Keratinocyte (primary cell): Measurements from ENCODE around the gene D2HGDH. TPM values are rescaled to one million over a fixed set of nuclear protein-coding genes. Genes with fewer than 3 reads are reported as not detected.

Source experiments
- DNase-seq: peaks from one replicate; pipeline ENCODE4 v3.0.0-alpha.2; 2011; ENCODE audit warnings: low read depth, missing footprints, low spot score
- FAIRE-seq: peaks from 2 replicates; lab custom pipeline; 2011; peaks lifted over from hg19 to GRCh38; lab: Jason Lieb, UNC
- H2AFZ ChIP-seq: 2 replicates; pipeline ENCODE4 v1.6.0; 2012; ENCODE audit warnings: low read length, control low read depth, inconsistent platforms; ENCODE audit not compliant: control insufficient read depth
- H3K27ac ChIP-seq: 2 replicates; pipeline ENCODE4 v1.5.1; 2011; ENCODE audit warnings: low read length; ENCODE audit not compliant: control insufficient read depth, insufficient read depth
- H3K27me3 ChIP-seq: 3 replicates; pipeline ENCODE4 v1.6.0; 2011; ENCODE audit warnings: low read length; ENCODE audit not compliant: control insufficient read depth, insufficient read depth; ENCODE audit errors: extremely low read depth
- H3K36me3 ChIP-seq, 2 experiments: 2 replicates in 1 of 2; 3 replicates in 1 of 2; pipeline ENCODE4 v1.5.1; 2011; ENCODE audit warnings: low read length in 2 of 2, mild to moderate bottlenecking in 1 of 2; ENCODE audit not compliant: control insufficient read depth in 2 of 2, insufficient read depth in 2 of 2; ENCODE audit errors: extremely low read depth in 1 of 2
- H3K4me1 ChIP-seq: 3 replicates; pipeline ENCODE4 v1.5.1; 2011; ENCODE audit warnings: low read length; ENCODE audit not compliant: control insufficient read depth, insufficient read depth; ENCODE audit errors: extremely low read depth
- H3K4me2 ChIP-seq: 3 replicates; pipeline ENCODE4 v1.6.0; 2011; ENCODE audit warnings: low read depth, low read length; ENCODE audit not compliant: control insufficient read depth, insufficient read depth; ENCODE audit errors: extremely low read depth
- H3K4me3 ChIP-seq, 3 experiments: fragments of 200-600 bp in 1 of 3; sonication (generic) in 1 of 3; 2 replicates in 2 of 3; 3 replicates in 1 of 3; pipeline ENCODE4 v1.5.1; 2011 to 2016; ENCODE audit warnings: low read length in 3 of 3, mild to moderate bottlenecking in 3 of 3, control low read depth in 2 of 3, inconsistent platforms in 1 of 3, low read depth in 1 of 3, mixed read lengths in 1 of 3, mixed run types in 1 of 3, moderate library complexity in 1 of 3; ENCODE audit not compliant: control insufficient read depth in 2 of 3, insufficient read depth in 2 of 3; ENCODE audit errors: extremely low read depth in 1 of 3
- H3K79me2 ChIP-seq: 2 replicates; pipeline ENCODE4 v1.6.0; 2012; ENCODE audit warnings: low read length; ENCODE audit not compliant: control insufficient read depth, insufficient read depth
- H3K9ac ChIP-seq: 3 replicates; pipeline ENCODE4 v1.6.0; 2011; ENCODE audit warnings: low read length; ENCODE audit not compliant: control insufficient read depth, insufficient read depth; ENCODE audit errors: extremely low read depth
- H3K9me1 ChIP-seq: 3 replicates; pipeline ENCODE4 v1.6.0; 2011; ENCODE audit warnings: low read length; ENCODE audit not compliant: control insufficient read depth, insufficient read depth; ENCODE audit errors: extremely low read depth
- H3K9me3 ChIP-seq: 2 replicates; pipeline ENCODE4 v1.5.1; 2012; ENCODE audit warnings: low read depth, low read length; ENCODE audit not compliant: control insufficient read depth
- H4K20me1 ChIP-seq: 3 replicates; pipeline ENCODE4 v1.6.0; 2011; ENCODE audit warnings: low read length; ENCODE audit not compliant: control insufficient read depth, insufficient read depth; ENCODE audit errors: extremely low read depth
- EZH2 ChIP-seq: IDR thresholded peaks from one replicate; pipeline ENCODE4 v1.6.1; 2012; ENCODE audit warnings: inconsistent platforms, mild to moderate bottlenecking, low read length, moderate library complexity
- dilution Hi-C: fragments of 300-500 bp; cut with MboI; formaldehyde crosslinking; loops from one replicate; pipeline ENCODE4 v1.7.0; 2020; ENCODE audit warnings: low sequenced_read_pairs; ENCODE audit not compliant: extremely low pct_ligation_motif_present
- polyA plus RNA-seq, 5 experiments: library from polyadenylated mRNA; depleted of rRNA in 3 of 5; stranded (reverse) in 3 of 5; stranded (forward) in 1 of 5; unstranded in 1 of 5; fragments of >200 nt; gene quantifications; 1 replicate in 1 of 5; 2 replicates in 3 of 5; 3 replicates in 1 of 5; pipeline versions ENCODE4 v1.2.1 to v1.2.3, GENCODE V29; 2011 to 2012; ENCODE audit warnings: missing spikeins in 2 of 5, low read depth in 1 of 5, low replicate concordance in 1 of 5
- TF ChIP-seq, protein P1 (sequence below), 3 experiments: IDR thresholded peaks in 1 of 3; conservative IDR thresholded peaks in 1 of 3; optimal IDR thresholded peaks in 1 of 3; 2 replicates in 2 of 3; 3 replicates in 1 of 3; pipeline versions ENCODE3 to v1.5.1; 2011; ENCODE audit warnings: low read length in 3 of 3, mild to moderate bottlenecking in 3 of 3, moderate library complexity in 2 of 3, control low read depth in 1 of 3, inconsistent platforms in 1 of 3; ENCODE audit not compliant: insufficient read depth in 2 of 3; ENCODE audit errors: extremely low read depth in 1 of 3

D2HGDH gene
- polyA plus RNA-seq, 1 donor (not counting 4 experiments of a cell fraction or from before 2014, with no cell fraction given): 5.4 TPM

DNA sequence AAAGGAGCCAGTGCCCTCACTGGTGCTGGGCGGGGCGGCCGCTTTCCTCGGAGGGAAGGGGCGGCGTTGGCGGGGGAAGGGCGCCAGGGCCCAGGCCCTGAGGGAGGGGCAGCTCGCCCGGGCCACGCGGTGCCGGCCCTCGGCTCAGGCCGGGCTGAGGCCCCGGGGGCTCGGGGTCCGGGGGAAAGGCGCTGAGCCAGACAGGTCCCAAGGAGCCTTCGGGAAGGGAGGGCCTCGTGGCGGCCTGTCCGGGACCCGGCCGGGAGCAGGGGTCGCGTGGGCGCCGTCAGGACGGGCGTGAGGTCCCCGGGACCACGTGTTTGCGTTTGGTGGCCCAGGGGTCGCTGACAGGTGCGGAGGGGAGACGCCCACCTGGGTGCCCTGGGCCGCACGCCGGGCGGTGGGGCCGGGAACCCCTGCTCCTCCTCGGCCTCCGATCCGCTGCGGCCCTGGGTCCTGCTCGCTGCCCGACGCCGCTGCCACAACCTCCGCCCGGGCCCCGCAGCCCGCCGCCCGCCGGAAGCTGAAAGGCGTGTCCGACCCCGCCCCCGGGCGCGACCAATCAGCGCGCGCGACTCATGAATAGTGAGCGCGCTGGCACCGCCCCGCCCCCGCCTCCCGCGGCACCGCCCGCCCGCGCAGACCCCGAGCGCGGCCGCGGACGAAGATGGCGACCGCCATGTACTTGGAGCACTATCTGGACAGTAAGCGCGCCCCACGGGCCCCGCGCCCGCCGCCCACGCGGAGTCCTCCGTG is 32.9 kb upstream of the D2HGDH start, which contains the start of gene ING5:
Gene ING5, plus strand, starts transcription at position 641 of the 756 bp plus-strand sequence. Its CDS starts 27 bp downstream, at position 668.
- FAIRE-seq (no peak), DNase-seq (peak; percentile 42)
- Histone ChIP-seq H3K9me3 (no peaks in the 10 kb centered on the region), H4K20me1 (no peaks in the 10 kb centered on the region), H2AFZ (peak within 1 kb of the TSS; percentile 46), H3K4me2 (peak within 1 kb of the TSS; percentile 94), H3K4me1 (no peaks in the 10 kb centered on the region), H3K27ac (peak within 1 kb of the TSS; percentile 82), H3K9me1 (no peaks in the 10 kb centered on the region), H3K27me3 (no peaks in the 10 kb centered on the region), H3K4me3 (peak within 1 kb of the TSS; percentile 80 to 85 (median 85)), H3K9ac (peak within 1 kb of the TSS; percentile 89), H3K79me2 (peaks cover 9% of the 10 kb centered on the region), H3K36me3 (peaks cover 4 to 12% of the 10 kb centered on the region in 2 experiments)
- TF ChIP-seq EZH2: no peak
- TF ChIP-seq, protein P1, sequence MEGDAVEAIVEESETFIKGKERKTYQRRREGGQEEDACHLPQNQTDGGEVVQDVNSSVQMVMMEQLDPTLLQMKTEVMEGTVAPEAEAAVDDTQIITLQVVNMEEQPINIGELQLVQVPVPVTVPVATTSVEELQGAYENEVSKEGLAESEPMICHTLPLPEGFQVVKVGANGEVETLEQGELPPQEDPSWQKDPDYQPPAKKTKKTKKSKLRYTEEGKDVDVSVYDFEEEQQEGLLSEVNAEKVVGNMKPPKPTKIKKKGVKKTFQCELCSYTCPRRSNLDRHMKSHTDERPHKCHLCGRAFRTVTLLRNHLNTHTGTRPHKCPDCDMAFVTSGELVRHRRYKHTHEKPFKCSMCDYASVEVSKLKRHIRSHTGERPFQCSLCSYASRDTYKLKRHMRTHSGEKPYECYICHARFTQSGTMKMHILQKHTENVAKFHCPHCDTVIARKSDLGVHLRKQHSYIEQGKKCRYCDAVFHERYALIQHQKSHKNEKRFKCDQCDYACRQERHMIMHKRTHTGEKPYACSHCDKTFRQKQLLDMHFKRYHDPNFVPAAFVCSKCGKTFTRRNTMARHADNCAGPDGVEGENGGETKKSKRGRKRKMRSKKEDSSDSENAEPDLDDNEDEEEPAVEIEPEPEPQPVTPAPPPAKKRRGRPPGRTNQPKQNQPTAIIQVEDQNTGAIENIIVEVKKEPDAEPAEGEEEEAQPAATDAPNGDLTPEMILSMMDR (optimal IDR thresholded peaks at IDR 0.05 in 1 of 3, IDR thresholded peaks at IDR 0.05 in 1 of 3, conservative IDR thresholded peaks at IDR 0.05 in 1 of 3; ENCODE audit: extremely low read depth in 1 of 3, insufficient read depth in 2 of 3, low read length in 3 of 3): peak in 1 of 3 experiments; percentile 3
- dilution Hi-C loops: no loop called here

DNA sequence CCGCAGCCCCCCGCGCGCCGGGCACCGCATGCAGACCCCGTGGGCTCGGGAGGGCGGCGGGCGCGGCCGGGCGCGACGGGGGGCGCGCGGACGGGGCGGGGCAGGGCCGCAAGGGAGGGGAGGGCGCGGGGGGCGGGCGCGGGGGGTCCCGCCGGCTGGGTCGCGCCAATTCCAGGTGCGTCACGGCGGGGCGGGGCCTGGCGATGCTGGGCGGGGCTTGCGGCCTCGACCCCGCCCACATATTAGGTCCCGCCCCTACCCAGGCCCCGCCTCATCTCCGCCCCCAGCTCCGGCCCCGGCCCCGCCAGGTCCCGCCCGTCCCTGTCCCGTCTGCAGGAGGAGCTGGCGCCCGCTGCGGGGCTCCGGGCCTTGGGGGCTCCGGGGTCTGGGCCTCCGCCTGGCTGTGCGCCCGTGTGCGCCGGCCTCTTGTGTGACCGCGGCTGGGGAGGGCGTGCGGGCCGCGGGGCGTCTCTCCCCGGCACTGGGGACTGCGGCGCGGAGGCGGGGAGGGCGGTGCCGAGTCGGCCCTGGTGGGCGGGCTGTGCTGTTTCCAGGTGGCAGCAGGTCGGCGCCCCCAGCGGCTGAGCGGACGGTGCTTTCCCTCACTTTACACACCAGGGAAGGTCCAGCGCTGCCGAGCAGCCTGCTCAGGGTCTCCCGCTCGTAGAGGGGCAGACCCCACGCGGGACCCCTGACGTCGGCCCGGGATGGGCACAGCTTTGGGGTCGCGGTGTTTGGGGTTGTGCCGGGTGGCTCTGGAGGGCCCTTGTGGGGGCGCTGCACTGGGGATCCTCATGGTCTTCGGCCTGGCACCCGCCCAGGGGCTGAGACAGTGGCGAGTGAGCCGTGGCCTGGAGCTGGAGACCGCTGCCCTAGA is 32.0 kb upstream of the D2HGDH start:
- no peaks in the 10 kb centered on the region for H3K9me1 ChIP-seq
- no peaks in the 10 kb centered on the region for H4K20me1 ChIP-seq
- peaks cover 4 to 12% of the 10 kb centered on the region in 2 experiments for H3K36me3 ChIP-seq
- H3K9ac ChIP-seq: peak overlapping the region; percentile 89
- H3K79me2 ChIP-seq: peaks cover 9% of the 10 kb centered on the region
- FAIRE-seq (no peak), DNase-seq (peak; percentile 33)
- dilution Hi-C loops: no loop called here
- no peaks in the 10 kb centered on the region for H3K4me1 ChIP-seq
- H3K4me2 ChIP-seq: peak overlapping the region; percentile 94
- H3K4me3 ChIP-seq: peak overlapping the region; percentile 80 to 85 (median 85)
- TF ChIP-seq, protein P1 (optimal IDR thresholded peaks at IDR 0.05 in 1 of 3, IDR thresholded peaks at IDR 0.05 in 1 of 3, conservative IDR thresholded peaks at IDR 0.05 in 1 of 3; ENCODE audit: extremely low read depth in 1 of 3, insufficient read depth in 2 of 3, low read length in 3 of 3): peak; percentile 16 to 70 (median 40)
- no peak for TF ChIP-seq EZH2
- H2AFZ ChIP-seq: peak overlapping the region; percentile 46
- H3K27ac ChIP-seq: peak overlapping the region; percentile 58
- H3K9me3 ChIP-seq: no peaks in the 10 kb centered on the region
- H3K27me3 ChIP-seq: no peaks in the 10 kb centered on the region
